Transverse colon (tissue), 4 donors: ENCODE data around the gene SLC30A1. TPM values are rescaled to one million over a fixed set of nuclear protein-coding genes. Genes with fewer than 3 reads are reported as not detected.

Source experiments
- DNase-seq: peaks from one replicate; pipeline ENCODE4 v3.0.0-alpha.2; 2019
- H3K27ac ChIP-seq, 4 donors: fragments of 200-600 bp; sonication (generic); 2 replicates each; pipeline ENCODE4 v1.5.1; 2016 to 2018; ENCODE audit warnings: inconsistent platforms in 4 of 4
- H3K27me3 ChIP-seq: fragments of 200-600 bp; sonication (generic); 2 replicates; pipeline ENCODE4 v1.5.1; 2017; ENCODE audit warnings: inconsistent platforms
- H3K36me3 ChIP-seq, 4 donors: fragments of 200-600 bp; sonication (generic); 2 replicates each; pipeline ENCODE4 v1.5.1; 2017 to 2019; ENCODE audit warnings: inconsistent platforms in 4 of 4
- H3K4me1 ChIP-seq, 4 donors: fragments of 200-600 bp; sonication (generic); 2 replicates each; pipeline ENCODE4 v1.5.1; 2017 to 2020; ENCODE audit warnings: inconsistent platforms in 4 of 4
- H3K4me3 ChIP-seq, 4 donors: fragments of 200-600 bp; sonication (generic); 1 replicate in 1 of 4; 2 replicates in 3 of 4; pipeline versions ENCODE4 v1.5.1 to v1.6.1; 2017 to 2019; ENCODE audit warnings: inconsistent platforms in 4 of 4
- H3K9me3 ChIP-seq, 2 donors: fragments of 200-600 bp; sonication (generic); 2 replicates each; pipeline ENCODE4 v1.5.1; 2017 to 2019; ENCODE audit warnings: inconsistent platforms in 2 of 2
- EP300 ChIP-seq: sonication (generic); formaldehyde crosslinking; IDR thresholded peaks from one replicate; pipeline ENCODE4 v1.6.1; 2017; ENCODE audit warnings: antibody characterized with exemption, low read depth
- POLR2A ChIP-seq: fragments of 450-650 bp; IDR thresholded peaks from one replicate; pipeline ENCODE4 v1.6.1; 2016; ENCODE audit warnings: antibody characterized with exemption, mild to moderate bottlenecking, moderate library complexity
- POLR2AphosphoS5 ChIP-seq, 3 donors: sonication (generic); formaldehyde crosslinking; IDR thresholded peaks; one replicate each; pipeline ENCODE4 v1.6.1; 2016; ENCODE audit warnings: antibody characterized with exemption in 3 of 3
- WGBS, 2 donors: methylation state at CpG; one replicate each; pipeline ENCODE4 v1.1.5; 2018; ENCODE audit warnings: low coverage in 1 of 2; 5-methylcytosine and 5-hydroxymethylcytosine counted together
- in situ Hi-C, 4 donors: fragments of 200-750 bp; cut with MboI; loops; one replicate each; pipeline versions ENCODE4 v1.15.0 to v1.15.1; 2017; ENCODE audit warnings: low sequenced_read_pairs in 3 of 4, low pct_ligation_motif_present in 1 of 4, low pct_unique_long_range_greater_than_20kb in 1 of 4
- intact Hi-C: fragments of 100-400 bp; cut with DNase I; formaldehyde crosslinking; loops from one replicate; pipeline ENCODE4 v1.15.1; 2023; ENCODE audit warnings: low total_unique reads
- total RNA-seq, 4 donors: library from RNA; depleted of rRNA; stranded (reverse); fragments of >200 nt; gene quantifications; one replicate each; pipeline ENCODE4 v1.1.0, GENCODE V29; 2016
- TF ChIP-seq, protein P1 (sequence below), 5 experiments: fragments of 200-600 bp in 3 of 5; fragments of 450-650 bp in 2 of 5; sonication (generic) in 3 of 5; IDR thresholded peaks; 1 replicate in 2 of 5; 2 replicates in 3 of 5; pipeline ENCODE4 v1.5.1; 2016 to 2017; ENCODE audit warnings: antibody characterized with exemption in 5 of 5, inconsistent platforms in 3 of 5, mild to moderate bottlenecking in 2 of 5, moderate library complexity in 1 of 5

The SLC30A1 gene
- total RNA-seq, 4 donors from 2014 or later, result 14.5 to 42.3 (median 26.0) TPM

GRCh38 chr1:211548321-211549091 lies 30.5 kb downstream of the SLC30A1 start:
- TF ChIP-seq POLR2AphosphoS5 (IDR thresholded peaks at IDR 0.05) (no peak), EP300 (no peak), POLR2A (no peak)
- TF ChIP-seq, protein P1, sequence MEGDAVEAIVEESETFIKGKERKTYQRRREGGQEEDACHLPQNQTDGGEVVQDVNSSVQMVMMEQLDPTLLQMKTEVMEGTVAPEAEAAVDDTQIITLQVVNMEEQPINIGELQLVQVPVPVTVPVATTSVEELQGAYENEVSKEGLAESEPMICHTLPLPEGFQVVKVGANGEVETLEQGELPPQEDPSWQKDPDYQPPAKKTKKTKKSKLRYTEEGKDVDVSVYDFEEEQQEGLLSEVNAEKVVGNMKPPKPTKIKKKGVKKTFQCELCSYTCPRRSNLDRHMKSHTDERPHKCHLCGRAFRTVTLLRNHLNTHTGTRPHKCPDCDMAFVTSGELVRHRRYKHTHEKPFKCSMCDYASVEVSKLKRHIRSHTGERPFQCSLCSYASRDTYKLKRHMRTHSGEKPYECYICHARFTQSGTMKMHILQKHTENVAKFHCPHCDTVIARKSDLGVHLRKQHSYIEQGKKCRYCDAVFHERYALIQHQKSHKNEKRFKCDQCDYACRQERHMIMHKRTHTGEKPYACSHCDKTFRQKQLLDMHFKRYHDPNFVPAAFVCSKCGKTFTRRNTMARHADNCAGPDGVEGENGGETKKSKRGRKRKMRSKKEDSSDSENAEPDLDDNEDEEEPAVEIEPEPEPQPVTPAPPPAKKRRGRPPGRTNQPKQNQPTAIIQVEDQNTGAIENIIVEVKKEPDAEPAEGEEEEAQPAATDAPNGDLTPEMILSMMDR (IDR thresholded peaks at IDR 0.05), result no peak
- 60 to 77% methylated on average over 1 to 7 of the region's 9 CpGs for WGBS, 2 donors
- no peak overlapping the region for H3K27ac ChIP-seq

GRCh38 chr1:211547710-211548109 lies 31.3 kb downstream of the SLC30A1 start:
- no peak for DNase-seq
- Histone ChIP-seq H3K27ac (no peak overlapping the region), H3K27me3 (no peaks in the 10 kb centered on the region), H3K4me1 (peaks cover 0 to 7% (median 3%) of the 10 kb centered on the region in 4 donors), H3K9me3 (no peaks in the 10 kb centered on the region), H3K36me3 (no peaks in the 10 kb centered on the region), H3K4me3 (no peak overlapping the region)
- intact Hi-C loops (no loop called here), in situ Hi-C loops (no loop called here)
- TF ChIP-seq POLR2AphosphoS5 (IDR thresholded peaks at IDR 0.05) (no peak), EP300 (no peak), POLR2A (no peak)
- TF ChIP-seq, protein P1 (IDR thresholded peaks at IDR 0.05), result no peak
- 80 to 84% methylated on average over 6 of the region's 6 CpGs for WGBS, 2 donors

More at GRCh38 chr1:211548321-211549091, 30.5 kb downstream of the SLC30A1 start:
- peak; percentile 19 for DNase-seq
- in situ Hi-C loops (no loop called here), intact Hi-C loops (no loop called here)
- Histone ChIP-seq H3K4me3 (no peak overlapping the region), H3K27me3 (no peaks in the 10 kb centered on the region), H3K36me3 (no peaks in the 10 kb centered on the region), H3K4me1 (peaks cover 0 to 7% (median 3%) of the 10 kb centered on the region in 4 donors), H3K9me3 (no peaks in the 10 kb centered on the region)

DNA sequence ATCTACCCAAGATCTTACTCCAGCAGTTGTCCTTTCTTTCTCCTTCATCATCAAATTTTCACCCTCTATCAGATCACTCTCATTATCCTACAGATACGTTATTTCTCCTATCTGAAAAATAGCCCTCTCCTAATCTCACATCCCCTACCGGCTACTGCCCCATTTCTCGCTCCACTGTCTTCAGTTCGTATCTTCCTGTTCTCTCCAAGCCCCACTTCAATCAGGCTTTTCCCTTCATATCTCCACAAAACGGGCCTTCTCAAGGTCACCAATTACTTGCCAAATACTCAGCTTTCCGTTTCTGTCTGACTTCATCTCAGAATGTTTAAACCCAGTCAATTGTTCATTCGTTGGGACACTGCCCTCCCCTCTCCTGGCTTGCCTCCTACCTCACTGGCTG lies 32.4 kb downstream of the SLC30A1 start:
- TF ChIP-seq EP300, result no peak
- TF ChIP-seq, protein P1 (IDR thresholded peaks at IDR 0.05), result no peak
- TF ChIP-seq POLR2A, result no peak
- TF ChIP-seq POLR2AphosphoS5 (IDR thresholded peaks at IDR 0.05), result no peak
- Histone ChIP-seq H3K4me1 (peaks cover 0 to 7% (median 4%) of the 10 kb centered on the region in 4 donors), H3K27ac (no peak overlapping the region), H3K9me3 (no peaks in the 10 kb centered on the region), H3K27me3 (no peaks in the 10 kb centered on the region), H3K4me3 (no peak overlapping the region), H3K36me3 (no peaks in the 10 kb centered on the region)
- intact Hi-C loops (no loop called here), in situ Hi-C loops (no loop called here)
- DNase-seq, result no peak
- WGBS, 2 donors, result 76 to 79% methylated on average over 6 to 7 of the region's 7 CpGs

GRCh38 chr1:211543025-211543424 lies 35.9 kb downstream of the SLC30A1 start:
- WGBS, 2 donors, result 48 to 82% methylated on average over 2 to 4 of the region's 4 CpGs
- H3K27ac ChIP-seq, result no peak overlapping the region

More at GRCh38 chr1:211543025-211543424, 35.9 kb downstream of the SLC30A1 start:
- intact Hi-C loops, result no loop called here
- Histone ChIP-seq H3K4me3 (no peak overlapping the region), H3K9me3 (no peaks in the 10 kb centered on the region), H3K27me3 (no peaks in the 10 kb centered on the region), H3K4me1 (peaks cover 0 to 8% (median 4%) of the 10 kb centered on the region in 4 donors), H3K36me3 (no peaks in the 10 kb centered on the region)
- in situ Hi-C loops, result no loop called here
- peak; percentile 19 for DNase-seq
- no peak for TF ChIP-seq POLR2A
- TF ChIP-seq POLR2AphosphoS5 (IDR thresholded peaks at IDR 0.05), result no peak
- no peak for TF ChIP-seq EP300
- TF ChIP-seq, protein P1 (IDR thresholded peaks at IDR 0.05), result no peak
